Esophagus muscularis mucosa (tissue), 4 donors: ENCODE results near the gene NKIRAS2. TPM values are rescaled to one million over a fixed set of nuclear protein-coding genes. Genes with fewer than 3 reads are reported as not detected.

Source experiments
- DNase-seq: peaks from one replicate; pipeline ENCODE4 v3.0.0-alpha.2; 2017; ENCODE audit errors: extremely low spot score
- H3K27ac ChIP-seq, 4 donors: fragments of 200-600 bp; sonication (generic); replicated peaks in 1 of 4; 1 replicate in 3 of 4; 2 replicates in 1 of 4; pipeline ENCODE4 v1.5.1; 2016 to 2019; ENCODE audit warnings: mild to moderate bottlenecking in 1 of 4
- H3K27me3 ChIP-seq, 4 donors: fragments of 200-600 bp; sonication (generic); one replicate each; pipeline versions ENCODE4 v1.5.1 to v1.6.0; 2016 to 2019
- H3K36me3 ChIP-seq, 4 donors: fragments of 200-600 bp; sonication (generic); one replicate each; pipeline ENCODE4 v1.5.1; 2016 to 2019
- H3K4me1 ChIP-seq, 4 donors: fragments of 200-600 bp; sonication (generic); one replicate each; pipeline ENCODE4 v1.5.1; 2016 to 2019
- H3K4me3 ChIP-seq, 4 donors: fragments of 200-600 bp; sonication (generic); 1 replicate in 2 of 4; 2 replicates in 2 of 4; pipeline ENCODE4 v1.5.1; 2016 to 2019; ENCODE audit warnings: mild to moderate bottlenecking in 4 of 4, moderate library complexity in 1 of 4
- H3K9me3 ChIP-seq, 4 donors: fragments of 200-600 bp; sonication (generic); 1 replicate in 3 of 4; 2 replicates in 1 of 4; pipeline ENCODE4 v1.5.1; 2016 to 2019
- CTCF ChIP-seq, 3 experiments: fragments of 200-600 bp in 2 of 3; fragments of 450-650 bp in 1 of 3; sonication (generic) in 2 of 3; IDR thresholded peaks; one replicate each; pipeline ENCODE4 v1.5.1; 2017 to 2019; ENCODE audit warnings: antibody characterized with exemption in 3 of 3, mild to moderate bottlenecking in 2 of 3, moderate library complexity in 1 of 3
- EP300 ChIP-seq: sonication (generic); formaldehyde crosslinking; IDR thresholded peaks from one replicate; pipeline ENCODE4 v1.6.1; 2017; ENCODE audit warnings: antibody characterized with exemption
- POLR2A ChIP-seq: fragments of 450-650 bp; IDR thresholded peaks from one replicate; pipeline ENCODE4 v1.6.1; 2017; ENCODE audit warnings: antibody characterized with exemption, moderate library complexity, mild to moderate bottlenecking, low read depth
- POLR2AphosphoS5 ChIP-seq, 2 donors: sonication (generic); formaldehyde crosslinking; IDR thresholded peaks; one replicate each; pipeline ENCODE4 v1.6.1; 2017; ENCODE audit warnings: antibody characterized with exemption in 2 of 2
- WGBS: methylation state at CpG from one replicate; pipeline ENCODE4 v1.1.5; 2018; 5-methylcytosine and 5-hydroxymethylcytosine counted together
- intact Hi-C: fragments of 100-400 bp; cut with DNase I; formaldehyde crosslinking; loops from one replicate; pipeline ENCODE4 v1.15.1; 2023
- total RNA-seq, 4 donors: library from RNA; depleted of rRNA; stranded (reverse); fragments of >200 nt; gene quantifications; one replicate each; pipeline versions ENCODE4 v1.1.0 to v1.2.1, GENCODE V29; 2016

Gene NKIRAS2
- total RNA-seq, 4 donors from 2014 or later: 44.0 to 74.3 (median 59.0) TPM

GRCh38 chr17:41985919-41986318 lies 34.0 kb upstream of the NKIRAS2 start:
- peaks cover 68 to 100% (median 93%) of the 10 kb centered on the region in 4 donors for H3K36me3 ChIP-seq
- WGBS: 94% methylated on average over 7 of the region's 8 CpGs
- H3K27me3 ChIP-seq: no peaks in the 10 kb centered on the region
- no peaks in the 10 kb centered on the region for H3K9me3 ChIP-seq
- no peak for DNase-seq
- no peak overlapping the region for H3K27ac ChIP-seq
- intact Hi-C loops: no loop called here
- no peak overlapping the region for H3K4me3 ChIP-seq
- no peak for TF ChIP-seq CTCF (IDR thresholded peaks at IDR 0.05)
- no peak for TF ChIP-seq EP300
- no peak for TF ChIP-seq POLR2A
- no peak for TF ChIP-seq POLR2AphosphoS5 (IDR thresholded peaks at IDR 0.05)
- H3K4me1 ChIP-seq: no peaks in the 10 kb centered on the region

- intact Hi-C loops: no loop called here
- Histone ChIP-seq H3K27me3 (no peaks in the 10 kb centered on the region), H3K27ac (no peak overlapping the region), H3K36me3 (peaks cover 64 to 100% (median 92%) of the 10 kb centered on the region in 4 donors), H3K9me3 (no peaks in the 10 kb centered on the region), H3K4me3 (no peak overlapping the region), H3K4me1 (no peaks in the 10 kb centered on the region)
- WGBS: 92% methylated on average over 1 of the region's 1 CpG
- DNase-seq: no peak
- TF ChIP-seq CTCF (IDR thresholded peaks at IDR 0.05): no peak
- TF ChIP-seq EP300: no peak
- no peak for TF ChIP-seq POLR2A
- TF ChIP-seq POLR2AphosphoS5 (IDR thresholded peaks at IDR 0.05): no peak
These were observed 33.3 kb upstream of the NKIRAS2 start for GRCh38 chr17:41986634-41987033.

- no peaks in the 10 kb centered on the region for H3K27me3 ChIP-seq
- no peak overlapping the region for H3K4me3 ChIP-seq
- H3K27ac ChIP-seq: no peak overlapping the region
- no peak for TF ChIP-seq EP300
- no peak for TF ChIP-seq CTCF (IDR thresholded peaks at IDR 0.05)
- TF ChIP-seq POLR2A: no peak
- no peak for TF ChIP-seq POLR2AphosphoS5 (IDR thresholded peaks at IDR 0.05)
- WGBS: 87% methylated on average over 3 of the region's 3 CpGs
- DNase-seq: no peak
- H3K4me1 ChIP-seq: peaks cover 0 to 4% (median 0%) of the 10 kb centered on the region in 4 donors
- H3K9me3 ChIP-seq: no peaks in the 10 kb centered on the region
- intact Hi-C loops: no loop called here
- H3K36me3 ChIP-seq: peaks cover 66 to 100% (median 92%) of the 10 kb centered on the region in 4 donors
These were observed 32.2 kb upstream of the NKIRAS2 start for GRCh38 chr17:41987642-41988041.

GRCh38 chr17:41988418-41988817 lies 31.5 kb upstream of the NKIRAS2 start:
- TF ChIP-seq POLR2AphosphoS5 (IDR thresholded peaks at IDR 0.05) (no peak), CTCF (IDR thresholded peaks at IDR 0.05) (no peak), POLR2A (no peak), EP300 (no peak)
- 94% methylated on average over 2 of the region's 2 CpGs for WGBS
- Histone ChIP-seq H3K4me1 (peaks cover 0 to 6% (median 0%) of the 10 kb centered on the region in 4 donors), H3K4me3 (no peak overlapping the region), H3K36me3 (peaks cover 71 to 99% (median 91%) of the 10 kb centered on the region in 4 donors), H3K9me3 (no peaks in the 10 kb centered on the region), H3K27ac (no peak overlapping the region), H3K27me3 (no peaks in the 10 kb centered on the region)
- no peak for DNase-seq
- intact Hi-C loops: no loop called here
